GM12872 (cell line): ENCODE results near the gene TRPV4.

Experiments used
- TF ChIP-seq, protein P1 (sequence below): IDR thresholded peaks from 3 replicates; pipeline ENCODE4 v1.5.1; 2011; ENCODE audit warnings: low read depth, mild to moderate bottlenecking, low read length, moderate library complexity; ENCODE audit not compliant: insufficient read depth

TRPV4 gene

DNA sequence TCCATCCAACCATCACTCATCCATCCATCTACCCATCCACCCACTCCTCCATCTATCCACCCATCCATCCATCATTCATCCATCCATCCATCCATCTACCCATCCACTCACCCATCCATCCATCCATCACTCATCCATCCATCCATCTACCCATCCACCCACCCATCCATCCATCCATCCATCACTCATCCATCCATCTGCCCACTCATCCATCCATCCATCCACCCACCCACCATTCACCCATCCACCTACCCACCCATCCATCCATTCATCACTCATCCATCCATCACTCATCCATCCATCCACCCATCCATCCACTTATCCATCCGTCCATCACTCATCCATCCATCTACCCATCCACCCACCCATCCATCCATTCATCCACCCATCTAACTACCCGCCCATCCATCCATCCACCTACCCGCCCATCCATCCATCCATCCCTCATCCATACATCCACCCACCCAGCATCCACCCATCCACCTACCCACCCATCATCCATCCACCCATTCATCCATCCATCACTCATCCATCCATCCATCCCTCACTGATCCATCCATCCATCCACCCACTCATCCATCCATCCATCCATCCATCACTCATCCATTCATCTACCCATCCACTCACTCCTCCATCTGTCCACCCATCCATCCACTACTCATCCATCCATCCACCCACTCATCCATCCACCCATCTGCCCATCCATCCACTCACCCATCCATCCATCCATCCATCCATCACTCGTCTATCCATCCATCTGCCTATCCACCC, 24.1 kb downstream of the TRPV4 start:
- TF ChIP-seq, protein P1, sequence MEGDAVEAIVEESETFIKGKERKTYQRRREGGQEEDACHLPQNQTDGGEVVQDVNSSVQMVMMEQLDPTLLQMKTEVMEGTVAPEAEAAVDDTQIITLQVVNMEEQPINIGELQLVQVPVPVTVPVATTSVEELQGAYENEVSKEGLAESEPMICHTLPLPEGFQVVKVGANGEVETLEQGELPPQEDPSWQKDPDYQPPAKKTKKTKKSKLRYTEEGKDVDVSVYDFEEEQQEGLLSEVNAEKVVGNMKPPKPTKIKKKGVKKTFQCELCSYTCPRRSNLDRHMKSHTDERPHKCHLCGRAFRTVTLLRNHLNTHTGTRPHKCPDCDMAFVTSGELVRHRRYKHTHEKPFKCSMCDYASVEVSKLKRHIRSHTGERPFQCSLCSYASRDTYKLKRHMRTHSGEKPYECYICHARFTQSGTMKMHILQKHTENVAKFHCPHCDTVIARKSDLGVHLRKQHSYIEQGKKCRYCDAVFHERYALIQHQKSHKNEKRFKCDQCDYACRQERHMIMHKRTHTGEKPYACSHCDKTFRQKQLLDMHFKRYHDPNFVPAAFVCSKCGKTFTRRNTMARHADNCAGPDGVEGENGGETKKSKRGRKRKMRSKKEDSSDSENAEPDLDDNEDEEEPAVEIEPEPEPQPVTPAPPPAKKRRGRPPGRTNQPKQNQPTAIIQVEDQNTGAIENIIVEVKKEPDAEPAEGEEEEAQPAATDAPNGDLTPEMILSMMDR: no peak

DNA sequence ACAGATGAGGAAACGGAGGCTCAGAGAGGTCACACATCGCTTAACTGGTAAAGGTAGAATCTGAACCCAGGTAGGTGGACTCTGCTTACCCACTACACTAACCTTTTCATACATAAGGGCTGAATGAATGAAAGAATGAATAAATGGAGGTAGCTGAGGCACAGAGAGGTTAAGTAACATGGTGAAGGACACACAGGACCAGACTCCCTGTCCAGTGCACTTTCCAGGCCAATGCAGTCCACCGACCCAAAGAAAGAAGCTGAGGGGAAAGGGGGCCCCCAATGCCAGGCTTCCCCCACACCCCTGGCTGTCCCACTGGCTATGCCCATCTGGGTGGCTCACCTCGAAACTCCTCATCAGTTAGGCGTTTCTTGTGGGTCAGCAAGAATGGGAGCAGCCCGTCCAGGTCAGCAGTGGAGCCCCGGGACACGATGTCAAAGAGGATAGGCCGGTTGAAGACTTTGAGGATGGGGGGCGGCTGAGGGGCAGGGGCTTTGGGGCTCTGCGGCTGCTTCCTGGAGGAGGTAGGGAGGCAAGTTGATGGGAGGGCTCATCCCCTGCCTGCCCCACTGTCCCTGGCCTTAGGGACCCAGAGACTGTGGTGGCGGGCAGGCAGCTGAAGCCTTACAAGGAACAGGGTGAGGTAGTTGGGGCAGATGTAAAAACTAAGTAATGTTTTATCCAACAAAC, 25.1 kb downstream of the TRPV4 start:
- TF ChIP-seq, protein P1: no peak

DNA sequence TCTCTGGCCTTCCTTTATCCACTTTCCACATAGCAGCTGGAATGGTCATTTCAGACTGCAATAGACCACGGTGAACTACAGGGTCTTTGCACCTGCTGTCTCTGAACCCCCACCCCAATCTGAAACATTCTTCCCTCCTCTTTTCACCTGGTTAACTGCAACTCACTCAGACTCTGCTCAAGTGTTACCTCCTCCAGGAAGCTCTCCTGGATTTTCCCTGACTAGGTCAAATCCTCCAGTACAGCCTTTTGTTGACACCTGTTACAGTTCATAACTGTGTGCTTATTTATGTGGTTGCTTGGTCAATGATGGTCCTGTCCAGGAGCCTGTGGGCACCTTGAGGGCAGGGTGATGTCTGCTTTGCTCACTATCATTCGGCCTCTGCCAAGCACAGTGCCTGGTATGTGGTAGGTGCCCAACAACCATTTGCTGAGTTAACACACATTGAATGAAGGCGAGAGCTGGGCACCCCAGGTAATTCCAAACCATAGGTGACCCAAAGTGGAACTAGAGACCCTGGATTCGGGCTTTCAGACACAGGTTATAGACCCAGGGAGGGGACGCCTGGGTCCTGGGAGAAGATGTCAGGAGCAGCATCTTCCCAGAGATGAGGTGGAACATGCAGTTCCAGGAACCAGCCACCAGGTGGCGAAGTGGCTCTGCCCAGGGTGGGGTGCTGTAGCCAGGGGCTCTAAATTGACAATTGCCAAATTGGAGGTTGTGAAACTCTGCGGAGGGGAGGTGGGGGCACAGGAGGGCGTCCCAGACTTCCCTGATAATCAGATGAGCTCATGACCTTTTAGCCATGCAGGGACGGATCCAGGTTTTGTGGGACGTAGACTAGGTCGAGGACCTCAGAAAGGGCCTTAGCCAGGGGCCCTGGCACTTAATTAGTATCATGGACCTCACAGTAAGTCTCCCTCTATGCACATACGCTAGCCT, 28.1 kb downstream of the TRPV4 start:
- TF ChIP-seq, protein P1: peak; percentile 97

DNA sequence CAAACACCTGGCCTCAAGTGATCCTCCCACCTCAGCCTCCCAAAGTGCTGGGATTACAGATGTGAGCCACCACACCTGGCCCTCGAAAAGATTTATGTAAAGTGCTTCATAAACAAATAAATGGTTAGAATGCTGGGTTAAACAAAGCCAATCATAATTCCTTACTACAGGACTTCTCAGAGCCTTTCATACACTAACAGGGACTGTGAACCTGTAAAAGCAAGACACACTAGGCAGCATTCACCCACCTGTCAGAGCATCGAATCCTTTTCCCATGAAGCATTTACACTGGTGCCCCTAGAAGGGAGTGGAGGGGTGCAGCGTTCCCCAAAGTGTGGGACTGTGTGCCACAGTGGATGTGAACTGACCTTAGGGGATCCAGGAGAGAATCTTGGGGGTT, 29.5 kb downstream of the TRPV4 start:
- TF ChIP-seq, protein P1: no peak

DNA sequence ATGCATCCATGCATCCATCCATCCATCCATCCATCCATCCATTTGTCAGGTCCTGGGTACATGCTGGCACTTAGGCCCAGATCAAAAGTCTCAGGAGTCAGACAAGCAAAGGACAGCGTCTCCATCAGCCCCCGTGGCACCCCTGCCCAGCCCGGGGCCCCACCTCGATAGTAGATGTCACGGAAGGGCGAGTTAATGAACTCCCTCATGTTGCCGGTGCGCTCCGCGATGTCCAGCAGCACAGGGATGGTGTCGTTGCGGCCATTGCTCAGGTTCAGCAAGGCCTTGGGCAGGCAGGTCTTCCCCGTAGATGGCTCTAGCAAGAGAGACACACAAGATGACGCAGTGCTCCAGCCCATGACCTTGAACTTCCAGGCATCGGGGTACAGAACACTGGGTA, 30.4 kb downstream of the TRPV4 start:
- TF ChIP-seq, protein P1: no peak

DNA sequence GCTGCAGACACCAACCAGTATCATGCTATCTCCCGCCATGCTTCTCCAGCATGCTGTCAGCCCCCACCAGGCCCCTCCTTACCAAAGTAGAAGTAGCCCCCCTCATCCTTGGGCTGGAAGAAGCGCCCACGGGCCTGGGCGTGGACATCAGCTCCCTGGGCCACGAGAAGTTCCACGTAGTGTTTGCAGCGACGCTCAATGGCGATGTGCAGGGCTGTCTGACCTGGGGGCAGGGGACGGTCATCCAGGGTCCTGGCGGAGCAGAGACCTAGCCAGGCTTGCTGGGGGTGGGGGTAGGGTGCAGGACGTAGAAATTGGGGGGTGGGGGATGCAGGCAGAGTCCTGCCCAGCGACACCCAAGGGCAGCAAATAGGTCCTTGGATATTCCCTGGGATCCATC, 32.7 kb downstream of the TRPV4 start:
- TF ChIP-seq, protein P1: no peak

DNA sequence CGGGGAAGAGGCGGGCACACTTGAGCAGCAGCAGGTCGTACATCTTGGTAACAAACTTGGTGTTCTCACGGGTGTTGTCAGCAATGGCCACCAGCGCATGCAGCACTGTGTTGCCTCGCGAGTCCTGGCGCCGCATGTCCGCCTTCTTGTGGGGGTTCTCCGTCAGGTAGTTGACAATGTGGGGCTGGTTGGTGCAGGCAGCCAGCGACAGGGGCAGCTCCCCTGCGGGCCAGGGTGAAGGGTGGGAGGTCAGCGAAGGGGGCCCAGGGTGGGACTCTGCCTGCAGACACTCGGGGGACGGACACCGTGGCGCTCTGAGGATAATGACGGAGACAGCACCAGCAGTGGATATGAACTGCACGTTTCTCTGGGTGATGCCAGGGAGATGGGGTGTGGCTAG, 34.5 kb downstream of the TRPV4 start:
- TF ChIP-seq, protein P1: no peak
